SK-N-SH (cell line): ENCODE data around the gene HOXA5. TPM values are rescaled to one million over a fixed set of nuclear protein-coding genes. Genes with fewer than 3 reads are reported as not detected.

ENCODE experiments used
- CTCF ChIA-PET: fragments of 300-600, 350-600 bp; formaldehyde crosslinking; extraction: SDS; loops from one replicate; lab custom pipeline; 2021; lab: Yijun Ruan, JAX
- POLR2A ChIA-PET: fragments of 350-600 bp; sonication (Branson Sonifier 250); formaldehyde crosslinking; extraction: SDS; loops from one replicate; lab custom pipeline; 2020; ENCODE audit warnings: antibody characterized with exemption, inconsistent platforms; lab: Yijun Ruan, JAX
- DNase-seq: peaks from one replicate; pipeline ENCODE4 v3.0.0; 2012
- H2AFZ ChIP-seq: fragments of 200-600 bp; sonication (generic); 2 replicates; pipeline ENCODE4 v1.8.1; 2016; ENCODE audit warnings: antibody characterized with exemption, mild to moderate bottlenecking, low read depth
- H3F3A ChIP-seq: fragments of 200-600 bp; sonication (generic); replicated peaks from 2 replicates; pipeline ENCODE3; 2016; ENCODE audit warnings: antibody characterized with exemption, mild to moderate bottlenecking; ENCODE audit not compliant: insufficient read depth
- H3K27ac ChIP-seq, 2 experiments: fragments of 200-500 bp in 1 of 2; fragments of 200-600 bp in 1 of 2; sonication (Bioruptor generic) in 1 of 2; sonication (generic), shearing (Covaris generic) in 1 of 2; 2 replicates each; pipeline versions ENCODE4 v1.5.1 to v1.6.1; 2014 to 2016; ENCODE audit warnings: low read depth in 2 of 2, inconsistent platforms in 1 of 2, low read length in 1 of 2, mild to moderate bottlenecking in 1 of 2, mixed read lengths in 1 of 2
- H3K27me3 ChIP-seq: fragments of 200-600 bp; sonication (generic), shearing (Covaris generic); 2 replicates; pipeline ENCODE4 v1.6.1; 2016; ENCODE audit warnings: mixed run types; ENCODE audit not compliant: insufficient read depth
- H3K36me3 ChIP-seq, 2 experiments: fragments of 200-500 bp in 1 of 2; fragments of 200-600 bp in 1 of 2; sonication (Bioruptor generic) in 1 of 2; sonication (generic) in 1 of 2; replicated peaks in 1 of 2; 2 replicates each; pipeline versions ENCODE3 to v1.5.1; 2014 to 2016; ENCODE audit warnings: low read length in 1 of 2, mild to moderate bottlenecking in 1 of 2; ENCODE audit not compliant: insufficient read depth in 2 of 2, control insufficient read depth in 1 of 2
- H3K4me1 ChIP-seq, 2 experiments: fragments of 200-500 bp in 1 of 2; fragments of 200-600 bp in 1 of 2; sonication (Bioruptor generic) in 1 of 2; sonication (generic), shearing (Covaris generic) in 1 of 2; 2 replicates each; pipeline versions ENCODE4 v1.5.1 to v1.6.1; 2014 to 2016; ENCODE audit warnings: low read depth in 1 of 2, low read length in 1 of 2, mixed run types in 1 of 2; ENCODE audit not compliant: insufficient read depth in 2 of 2, control insufficient read depth in 1 of 2
- H3K4me2 ChIP-seq: fragments of 200-600 bp; sonication (generic), shearing (Covaris generic); 2 replicates; pipeline ENCODE4 v1.6.1; 2017; ENCODE audit warnings: mixed run types
- H3K4me3 ChIP-seq, 2 experiments: fragments of 200-500 bp in 1 of 2; fragments of 200-600 bp in 1 of 2; sonication (Bioruptor generic) in 1 of 2; sonication (generic), shearing (Covaris generic) in 1 of 2; 2 replicates each; pipeline versions ENCODE4 v1.5.1 to v1.8.1; 2014 to 2016; ENCODE audit warnings: low read depth in 2 of 2, inconsistent platforms in 1 of 2, low read length in 1 of 2, mild to moderate bottlenecking in 1 of 2, mixed read lengths in 1 of 2, moderate library complexity in 1 of 2
- H3K79me2 ChIP-seq: fragments of 200-600 bp; sonication (generic); 2 replicates; pipeline ENCODE4 v1.8.1; 2017; ENCODE audit warnings: mild to moderate bottlenecking; ENCODE audit not compliant: insufficient read depth
- H3K9ac ChIP-seq: fragments of 200-600 bp; sonication (generic); 2 replicates; pipeline ENCODE4 v1.6.1; 2017; ENCODE audit warnings: mixed run types
- H3K9me2 ChIP-seq: fragments of 200-600 bp; sonication (generic); 2 replicates; pipeline ENCODE4 v1.6.1; 2017; ENCODE audit warnings: mixed run types
- H3K9me3 ChIP-seq: fragments of 200-600 bp; sonication (generic); 2 replicates; pipeline ENCODE4 v1.6.1; 2017; ENCODE audit warnings: mixed run types, mild to moderate bottlenecking, moderate library complexity
- H4K20me1 ChIP-seq: fragments of 200-600 bp; sonication (generic); 2 replicates; pipeline ENCODE4 v1.6.1; 2017; ENCODE audit warnings: mild to moderate bottlenecking, mixed run types; ENCODE audit not compliant: insufficient read depth
- ELF1 ChIP-seq: IDR thresholded peaks from 2 replicates; pipeline ENCODE4 v1.4.0; 2012
- EZH2phosphoT487 ChIP-seq: fragments of 200-600 bp; sonication (generic); IDR thresholded peaks from 2 replicates; pipeline ENCODE4 v1.6.1; 2017; ENCODE audit warnings: low read depth, mixed run types, mild to moderate bottlenecking, antibody characterized with exemption, moderate library complexity, borderline replicate concordance
- GABPA ChIP-seq: IDR thresholded peaks from 2 replicates; pipeline ENCODE4 v1.4.0; 2012; ENCODE audit warnings: low read depth, mild to moderate bottlenecking
- GATA2 ChIP-seq: sonication (generic); formaldehyde crosslinking; IDR thresholded peaks from 2 replicates; pipeline ENCODE4 v1.5.0; 2020; ENCODE audit warnings: mild to moderate bottlenecking, missing genetic modification reagents
- MEF2A ChIP-seq: IDR thresholded peaks from 2 replicates; pipeline ENCODE4 v1.4.0; 2012; ENCODE audit warnings: low read depth, borderline replicate concordance
- NRF1 ChIP-seq: IDR thresholded peaks from 2 replicates; pipeline ENCODE4 v1.6.1; 2012; ENCODE audit warnings: low read depth, mild to moderate bottlenecking, low read length
- REST ChIP-seq: IDR thresholded peaks from 2 replicates; pipeline ENCODE4 v1.6.1; 2012; ENCODE audit warnings: mild to moderate bottlenecking, low read depth, low read length, moderate library complexity
- RFX5 ChIP-seq: IDR thresholded peaks from 2 replicates; pipeline ENCODE4 v1.6.1; 2012; ENCODE audit warnings: mild to moderate bottlenecking, improper control_type of control experiment, low read length
- SIN3A ChIP-seq: IDR thresholded peaks from 2 replicates; pipeline ENCODE4 v1.6.1; 2012; ENCODE audit warnings: low read depth, mild to moderate bottlenecking, low read length, moderate library complexity, borderline replicate concordance
- TEAD4 ChIP-seq: IDR thresholded peaks from 2 replicates; pipeline ENCODE4 v1.4.0; 2012; ENCODE audit warnings: mild to moderate bottlenecking, borderline replicate concordance; ENCODE audit not compliant: insufficient read depth
- USF1 ChIP-seq: IDR thresholded peaks from 2 replicates; pipeline ENCODE4 v1.4.0; 2012; ENCODE audit warnings: low read depth, borderline replicate concordance
- WGBS: methylation state at CpG from one replicate; pipeline ENCODE4 v1.1.6; 2017; ENCODE audit warnings: low lambda C conversion rate; 5-methylcytosine and 5-hydroxymethylcytosine counted together
- polyA plus RNA-seq, 3 experiments: library from polyadenylated mRNA; depleted of rRNA; stranded (reverse); fragments of >200 nt; gene quantifications; 2 replicates each; pipeline ENCODE4 v1.2.3, GENCODE V29; 2012

HOXA5 gene
- polyA plus RNA-seq, 1 of the 3 experiments (the other 2 are of a cell fraction): not detected

- Histone ChIP-seq H3K9me3 (no peaks in the 10 kb centered on the region), H3K9ac (no peak overlapping the region), H4K20me1 (peaks cover 6% of the 10 kb centered on the region; the same call in 1 of the 2 replicates), H3K4me1 (peaks cover 0 to 8% of the 10 kb centered on the region in 2 experiments; a peak in 1 of 4 replicates), H3K27me3 (peaks cover 91% of the 10 kb centered on the region), H3K4me3 (no peak overlapping the region), H3K27ac (no peak overlapping the region), H3K4me2 (no peak overlapping the region), H3K79me2 (no peaks in the 10 kb centered on the region), H3K36me3 (no peaks in the 10 kb centered on the region), H3F3A (no peaks in the 10 kb centered on the region), H2AFZ (no peak overlapping the region), H3K9me2 (no peaks in the 10 kb centered on the region)
- DNase-seq: no peak
- ChIA-PET POLR2A (no interaction called here), CTCF (interaction anchor here (0.6 to 11.7 kb wide), 12 partner anchors 9 to 1264 kb away, joined by 3 to 270 read pairs (median 4); partner anchors contain the start of genes HOXA11, HOXA3, HOXA5 and HOXA6)
- TF ChIP-seq RFX5 (no peak), ELF1 (no peak)
- 24% methylated on average over 21 of the region's 30 CpGs for WGBS
Measured at GRCh38 chr7:27156916-27157701, 13.6 kb upstream of the HOXA5 start.

- ChIA-PET POLR2A (no interaction called here), CTCF (interaction anchor here (0.7 to 11.7 kb wide), 9 partner anchors 9 to 1263 kb away, joined by 3 to 270 read pairs (median 6); partner anchors contain the start of genes HOXA3, HOXA5 and HOXA6)
- no peak for TF ChIP-seq REST
- no peak for TF ChIP-seq SIN3A
- TF ChIP-seq GATA2 (CRISPR knock-in tag): no peak
- no peak for TF ChIP-seq MEF2A
- TF ChIP-seq USF1: peak; percentile 53; the same call in 1 of the 2 replicates
- no peak for TF ChIP-seq ELF1
- no peak for TF ChIP-seq TEAD4
- TF ChIP-seq EZH2phosphoT487: peak; percentile 95
- no peak for TF ChIP-seq NRF1
- TF ChIP-seq GABPA: no peak
- Histone ChIP-seq H2AFZ (no peak within 1 kb of the TSS), H4K20me1 (peaks cover 6% of the 10 kb centered on the region; the same call in 1 of the 2 replicates), H3K4me3 (no peak within 1 kb of the TSS), H3K9ac (no peak within 1 kb of the TSS), H3K4me2 (peak within 1 kb of the TSS; percentile 32; the same call in 1 of the 2 replicates), H3K27ac (no peak within 1 kb of the TSS), H3K4me1 (peaks cover 0 to 8% of the 10 kb centered on the region in 2 experiments; a peak in 1 of 4 replicates), H3K79me2 (no peaks in the 10 kb centered on the region), H3F3A (no peaks in the 10 kb centered on the region), H3K9me3 (no peaks in the 10 kb centered on the region), H3K9me2 (no peaks in the 10 kb centered on the region), H3K36me3 (no peaks in the 10 kb centered on the region), H3K27me3 (peaks cover 93% of the 10 kb centered on the region)
- 9% methylated on average over 27 of the region's 33 CpGs for WGBS
- peak; percentile 56 for DNase-seq
Measured at GRCh38 chr7:27156508-27156898, 13.0 kb upstream of the HOXA5 start, which contains the start of gene HOXA7. TSS of gene HOXA7 (minus strand) at chr7:27156675. CDS start at chr7:27156545, 130 bp downstream.
